ENCODE results near the gene TTC7B.
"Not testable (repeated sequence)": the region's sequence is repeated elsewhere in the genome, so short reads cannot be mapped to it uniquely, and the experiment has no call there.

The TTC7B gene, protein sequence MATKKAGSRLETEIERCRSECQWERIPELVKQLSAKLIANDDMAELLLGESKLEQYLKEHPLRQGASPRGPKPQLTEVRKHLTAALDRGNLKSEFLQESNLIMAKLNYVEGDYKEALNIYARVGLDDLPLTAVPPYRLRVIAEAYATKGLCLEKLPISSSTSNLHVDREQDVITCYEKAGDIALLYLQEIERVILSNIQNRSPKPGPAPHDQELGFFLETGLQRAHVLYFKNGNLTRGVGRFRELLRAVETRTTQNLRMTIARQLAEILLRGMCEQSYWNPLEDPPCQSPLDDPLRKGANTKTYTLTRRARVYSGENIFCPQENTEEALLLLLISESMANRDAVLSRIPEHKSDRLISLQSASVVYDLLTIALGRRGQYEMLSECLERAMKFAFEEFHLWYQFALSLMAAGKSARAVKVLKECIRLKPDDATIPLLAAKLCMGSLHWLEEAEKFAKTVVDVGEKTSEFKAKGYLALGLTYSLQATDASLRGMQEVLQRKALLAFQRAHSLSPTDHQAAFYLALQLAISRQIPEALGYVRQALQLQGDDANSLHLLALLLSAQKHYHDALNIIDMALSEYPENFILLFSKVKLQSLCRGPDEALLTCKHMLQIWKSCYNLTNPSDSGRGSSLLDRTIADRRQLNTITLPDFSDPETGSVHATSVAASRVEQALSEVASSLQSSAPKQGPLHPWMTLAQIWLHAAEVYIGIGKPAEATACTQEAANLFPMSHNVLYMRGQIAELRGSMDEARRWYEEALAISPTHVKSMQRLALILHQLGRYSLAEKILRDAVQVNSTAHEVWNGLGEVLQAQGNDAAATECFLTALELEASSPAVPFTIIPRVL

DNA sequence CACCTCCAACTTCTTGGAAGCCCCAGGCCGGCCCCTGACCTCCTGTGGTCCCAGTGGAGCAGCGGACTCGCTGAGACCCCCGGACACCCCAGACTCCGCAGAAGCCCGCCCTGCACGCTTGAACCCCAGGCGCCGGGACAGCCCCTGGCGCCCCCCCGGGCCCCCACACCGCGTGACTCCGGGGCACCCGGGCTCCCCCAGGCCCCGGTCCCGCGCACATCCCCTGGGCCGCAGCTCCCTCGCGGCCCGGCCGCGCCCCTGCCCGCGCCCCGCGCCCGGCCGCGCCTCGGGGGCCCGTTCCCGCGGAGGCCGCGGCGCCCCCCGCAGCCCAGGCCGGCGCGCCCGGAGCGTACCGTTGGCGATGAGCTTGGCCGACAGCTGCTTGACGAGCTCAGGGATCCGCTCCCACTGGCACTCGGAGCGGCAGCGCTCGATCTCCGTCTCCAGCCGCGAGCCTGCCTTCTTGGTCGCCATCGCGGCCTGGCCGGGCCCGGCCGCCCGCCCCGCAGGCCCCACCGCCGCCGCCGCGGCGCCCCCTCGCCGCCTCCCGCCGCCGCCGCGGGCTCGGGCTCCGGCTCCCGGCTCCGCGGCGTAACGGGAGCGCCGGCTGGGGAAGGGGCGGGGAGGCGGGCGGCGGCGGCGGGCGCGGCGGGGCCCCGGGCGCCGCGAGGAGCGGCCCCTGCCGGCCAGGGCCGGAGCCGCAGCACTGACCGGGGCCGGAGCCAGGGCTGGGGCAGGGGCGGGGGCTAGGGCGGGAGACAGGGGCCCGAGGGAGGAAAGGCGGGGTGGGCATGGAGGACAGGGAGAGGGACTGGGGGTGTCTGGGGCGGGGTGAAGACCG lies at the start of gene TTC7B:
Gene TTC7B, minus strand, starts transcription at position 609 of the 841 bp plus-strand sequence. Its CDS starts 135 bp downstream, at position 474.
- DNase-seq = peak; percentile 29

DNA sequence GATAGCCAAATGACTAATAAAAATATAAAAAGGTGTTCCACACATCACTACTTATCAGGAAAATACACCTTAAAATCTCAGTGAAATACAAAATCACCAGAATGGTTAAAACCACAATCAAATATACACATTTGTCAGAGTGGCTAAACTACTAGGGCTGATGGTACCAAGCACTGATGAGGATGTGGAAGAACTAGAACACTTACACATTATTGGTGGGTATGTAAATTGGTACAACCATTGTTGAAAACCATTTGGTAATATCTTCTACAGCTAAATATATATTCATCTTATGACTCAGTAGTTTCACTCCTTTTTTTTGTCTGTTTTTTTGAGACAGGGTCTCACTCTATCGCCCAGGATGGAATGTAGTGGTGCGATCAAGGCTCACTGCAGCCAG lies 48.5 kb upstream of the TTC7B start:
- no peak for DNase-seq

DNA sequence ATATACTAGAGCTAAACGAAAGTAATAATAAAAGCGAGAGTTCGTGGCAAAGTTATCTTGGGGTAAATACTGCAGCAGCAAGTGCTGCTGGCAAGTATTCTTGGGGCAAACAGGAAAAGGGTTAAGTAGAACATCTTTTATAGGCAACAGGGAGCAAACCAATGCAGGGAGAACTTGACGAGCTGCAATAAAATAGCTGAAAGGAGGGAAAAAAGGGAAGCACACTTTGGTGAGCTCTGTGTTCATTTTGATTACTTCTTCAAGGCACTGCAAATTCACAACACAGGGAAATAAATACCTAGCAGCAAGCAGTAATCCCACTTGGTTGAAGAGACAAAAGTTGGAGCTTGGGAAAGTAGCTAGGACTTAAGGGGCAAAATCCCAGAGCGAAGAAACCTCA lies 42.3 kb upstream of the TTC7B start:
- no peak for DNase-seq

DNA sequence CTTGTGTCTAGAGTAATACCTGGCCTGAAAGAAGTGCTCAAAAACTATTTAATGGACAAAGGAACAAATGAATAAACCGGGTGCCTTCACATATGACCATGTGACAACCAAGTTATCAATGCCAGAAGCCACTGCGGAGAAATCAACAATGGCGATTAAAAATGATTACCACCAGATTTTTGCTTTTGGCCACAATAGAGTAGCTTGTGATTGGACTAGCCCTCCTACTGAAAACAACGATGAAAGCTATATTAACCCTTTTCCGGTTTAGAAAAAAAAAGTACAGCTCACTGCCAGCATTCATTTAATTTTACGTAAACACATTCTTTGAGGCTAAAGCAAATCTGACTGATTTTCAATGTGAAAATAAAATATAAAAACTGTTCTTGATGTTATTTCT lies 41.6 kb upstream of the TTC7B start:
- no peak for DNase-seq

DNA sequence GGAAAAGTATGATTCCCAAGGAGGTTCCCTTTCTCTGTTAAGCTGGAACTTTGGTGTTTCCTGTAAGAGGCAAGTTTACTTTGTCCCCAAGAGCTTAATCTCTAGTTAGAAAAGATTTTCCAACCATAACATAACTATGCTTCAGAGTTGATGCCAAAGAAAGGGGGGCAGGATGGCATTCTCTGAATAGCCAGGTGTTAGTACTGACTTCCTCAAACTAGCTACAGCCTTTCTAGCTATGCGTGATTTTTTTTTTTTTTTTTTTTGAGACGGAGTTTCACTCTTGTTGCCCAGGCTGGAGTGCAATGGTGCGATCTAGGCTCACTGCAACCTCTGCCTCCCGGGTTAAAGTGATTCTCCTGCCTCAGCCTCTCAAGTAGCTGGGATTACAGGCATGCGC lies 39.9 kb upstream of the TTC7B start:
- not testable (repeated sequence) for DNase-seq

DNA sequence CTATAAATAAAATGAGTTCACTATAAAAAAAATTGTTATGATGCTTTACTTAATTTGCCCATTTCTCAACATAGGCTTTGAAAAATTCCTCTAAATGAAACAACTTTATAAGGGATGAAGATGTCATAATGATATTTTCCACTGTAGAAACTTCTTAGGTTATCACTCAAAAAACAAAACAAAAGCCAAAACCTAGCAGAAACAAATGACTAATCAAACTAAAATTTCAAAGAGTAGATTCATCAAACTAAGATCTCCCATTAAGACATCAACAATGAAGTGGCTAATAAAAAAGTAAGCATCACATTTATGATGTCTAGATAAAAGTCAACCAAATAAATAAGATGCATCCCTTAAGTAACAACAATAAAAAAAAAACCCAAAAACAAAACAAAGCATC lies 36.9 kb upstream of the TTC7B start:
- no peak for DNase-seq

DNA sequence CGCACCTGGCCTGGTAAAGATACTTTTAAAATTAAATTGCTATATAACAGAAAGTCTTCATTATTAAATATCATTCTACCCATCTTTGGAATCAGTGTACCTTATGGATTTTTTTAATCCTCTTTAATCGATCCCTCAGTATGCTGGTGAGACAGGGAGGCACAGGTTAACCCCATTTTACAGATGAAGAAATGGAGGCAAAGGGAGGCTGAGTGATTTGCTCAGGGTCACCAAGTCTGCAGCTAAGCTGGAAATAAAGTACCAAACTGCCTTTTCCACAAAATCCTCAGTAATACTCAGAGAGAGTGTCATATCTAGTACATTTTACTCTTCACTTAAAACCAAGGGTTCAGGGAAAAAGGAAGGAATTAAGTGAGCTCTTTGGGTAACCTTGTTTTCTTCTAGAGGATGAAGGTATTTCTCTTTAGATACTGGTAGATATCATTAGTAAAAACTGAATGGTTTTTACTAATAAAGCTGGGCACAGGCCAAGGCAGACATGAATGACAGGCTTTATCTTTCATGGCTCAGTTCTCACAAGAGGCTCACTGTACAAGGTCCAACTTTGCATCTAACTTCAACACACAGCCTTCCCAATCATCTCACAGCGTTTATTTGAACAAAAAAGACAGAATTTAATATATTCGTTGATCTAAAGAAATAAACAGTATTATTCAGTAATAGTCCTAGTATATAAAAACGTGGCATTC lies 35.3 kb upstream of the TTC7B start:
- DNase-seq = no peak

DNA sequence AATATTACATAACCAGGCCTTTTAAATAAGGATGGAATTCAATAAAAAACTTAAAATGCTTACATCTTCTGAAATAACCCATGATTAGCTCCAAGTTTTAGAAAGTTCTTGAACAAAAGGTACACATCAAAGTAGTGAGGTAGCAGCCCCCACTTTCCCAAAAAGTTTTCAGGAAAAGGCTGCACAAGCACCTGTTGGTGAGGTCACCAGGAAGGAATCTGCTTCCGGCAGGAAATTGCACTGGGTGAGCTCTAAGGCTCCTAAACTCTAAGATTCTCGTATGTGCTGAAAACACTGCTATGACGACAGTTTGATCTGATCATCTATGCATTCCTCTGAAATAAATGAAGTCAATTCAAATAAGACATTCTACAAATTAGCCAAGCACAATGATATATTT lies 34.3 kb upstream of the TTC7B start:
- no peak for DNase-seq

DNA sequence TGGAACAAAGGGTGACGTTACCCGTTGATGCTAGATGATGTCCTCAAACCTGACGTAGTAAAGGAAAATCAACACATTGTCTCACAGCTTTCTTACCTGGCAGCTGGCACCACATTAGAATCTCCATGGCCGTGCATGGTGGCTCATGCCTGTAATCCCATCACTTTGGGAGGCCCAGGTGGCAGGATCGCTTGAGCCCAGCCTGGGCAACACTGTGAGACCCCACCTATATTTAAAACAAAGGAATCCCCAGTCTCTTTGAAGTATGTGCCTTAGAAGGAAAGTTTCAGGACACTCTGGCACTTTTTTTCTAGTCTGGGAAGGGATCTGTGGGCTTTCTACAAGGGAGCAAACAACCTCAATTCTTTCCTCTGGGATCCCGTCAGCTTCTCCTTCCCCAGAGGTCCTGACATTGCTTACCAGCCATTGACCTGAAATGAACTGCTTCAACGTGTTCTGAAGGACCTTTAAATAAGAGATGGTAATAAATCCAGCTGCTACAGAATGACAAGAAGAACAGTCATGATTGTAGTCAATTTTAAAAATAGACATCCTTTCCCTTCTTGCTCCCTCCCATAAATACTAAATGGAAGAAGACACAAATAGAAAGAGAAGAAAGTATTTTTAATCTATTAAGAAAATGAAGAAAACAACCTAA lies 33.7 kb upstream of the TTC7B start:
- DNase-seq = no peak

DNA sequence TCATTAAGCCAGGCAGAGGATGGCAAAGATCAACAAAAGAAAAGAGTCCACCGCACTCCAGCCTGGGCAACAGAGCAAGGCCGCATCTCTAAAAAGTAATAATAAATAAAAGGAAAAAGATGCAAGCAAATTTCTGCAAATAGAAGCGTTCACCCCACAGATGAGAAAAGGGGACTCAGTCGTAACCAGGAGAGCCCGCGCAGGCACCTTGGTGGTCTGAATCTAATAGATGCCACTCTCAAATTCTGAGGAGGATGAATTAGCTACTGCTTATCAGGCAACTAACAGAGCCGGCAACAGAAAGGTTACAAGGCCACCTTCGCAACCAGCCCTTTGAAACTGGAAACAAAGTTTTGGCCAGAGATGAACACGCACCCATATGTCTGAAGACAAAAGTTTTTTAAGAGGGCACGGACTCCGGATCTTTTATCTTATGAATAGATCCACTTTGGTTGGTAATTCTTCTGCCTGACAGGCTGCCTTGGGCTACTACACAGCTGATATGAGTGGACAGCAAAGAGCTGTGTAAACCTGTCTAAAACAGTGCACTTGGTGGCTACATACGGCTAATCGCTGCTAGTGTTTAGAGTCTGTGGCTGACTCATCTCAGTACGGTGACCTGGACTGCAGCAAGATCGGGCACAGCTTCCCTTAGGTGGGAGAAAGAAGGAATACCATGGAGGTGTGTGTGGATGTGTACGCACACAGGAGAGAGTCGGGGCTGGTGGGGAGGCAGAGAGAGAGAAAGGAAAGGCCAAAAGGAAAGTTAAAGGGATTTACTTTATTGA lies 32.9 kb upstream of the TTC7B start:
- no peak for DNase-seq

DNA sequence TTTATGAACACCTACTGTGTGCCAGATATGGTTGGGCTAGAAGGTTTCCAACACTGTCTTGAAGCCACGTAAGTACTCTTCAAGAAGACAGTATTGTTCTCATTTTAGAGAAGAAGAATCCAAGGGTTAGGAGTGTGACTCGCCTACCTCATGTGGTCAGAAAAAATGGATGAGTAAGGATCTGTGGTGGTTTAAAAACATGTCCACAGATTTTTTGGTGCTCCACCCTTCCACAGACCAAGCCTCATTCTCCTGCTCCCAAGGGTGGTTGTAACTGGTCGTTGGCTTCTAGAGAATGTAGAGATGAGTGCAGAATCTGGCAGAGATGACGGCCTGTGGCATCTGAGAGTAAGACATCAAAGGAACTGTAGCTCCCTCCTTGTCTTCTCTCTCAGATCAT lies 30.3 kb upstream of the TTC7B start:
- DNase-seq = no peak

DNA sequence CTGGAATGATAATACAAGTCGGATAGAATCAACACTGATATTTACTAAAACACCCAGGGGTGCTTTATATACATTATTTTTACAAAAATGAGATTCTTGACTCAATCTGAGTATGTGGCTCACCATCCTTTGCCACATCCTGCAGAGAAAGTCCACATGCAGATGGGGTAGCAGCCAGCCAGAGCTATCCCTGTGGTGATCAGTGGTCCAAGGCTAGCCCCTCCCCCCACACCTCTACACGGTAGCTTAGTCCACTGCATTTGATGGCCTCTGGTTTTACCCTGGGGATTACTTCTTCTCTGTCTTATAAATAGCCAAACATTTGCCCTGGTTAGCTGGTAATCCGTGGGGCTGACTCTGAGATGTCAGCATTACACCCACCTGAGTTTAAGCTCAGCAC lies 28.1 kb upstream of the TTC7B start:
- DNase-seq = no peak

DNA sequence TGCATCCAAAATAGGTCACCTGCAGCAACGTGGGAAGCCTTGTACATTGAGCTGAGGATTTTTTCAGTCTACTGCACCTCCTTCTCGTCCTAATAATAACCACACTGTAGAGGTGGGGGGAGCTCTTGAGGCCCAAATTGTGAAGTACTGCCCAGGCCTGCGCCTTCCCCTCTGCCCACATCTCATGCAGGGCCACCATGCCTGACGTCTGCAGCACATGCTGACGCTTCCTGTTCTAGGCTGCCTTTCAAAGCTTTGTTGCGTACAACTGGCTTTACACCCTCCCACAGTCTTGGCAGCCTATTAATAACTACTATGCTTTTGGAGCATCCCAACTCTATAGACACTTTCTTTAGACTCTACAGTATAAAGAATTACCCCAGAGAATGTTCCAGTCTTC lies 26.5 kb upstream of the TTC7B start:
- no peak for DNase-seq

DNA sequence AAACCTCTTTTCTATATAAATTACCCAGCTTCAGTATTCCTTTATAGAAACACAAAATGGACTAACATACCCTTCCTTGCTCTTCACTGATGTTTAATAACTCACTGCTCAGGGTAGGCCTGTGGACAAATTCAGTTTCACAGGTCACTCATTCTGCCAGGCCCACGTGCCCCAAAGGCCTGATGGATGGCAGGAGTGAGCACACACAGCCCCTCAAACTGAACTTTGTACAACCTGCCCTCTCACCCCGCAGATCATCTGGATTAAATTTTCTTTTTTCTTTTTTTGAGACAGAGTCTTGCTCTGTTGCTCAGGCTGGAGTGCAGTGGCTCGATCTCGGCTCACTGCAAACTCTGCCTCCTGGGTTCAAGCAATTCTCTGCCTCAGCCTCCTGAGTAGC lies 24.4 kb upstream of the TTC7B start:
- DNase-seq = not testable (repeated sequence)

DNA sequence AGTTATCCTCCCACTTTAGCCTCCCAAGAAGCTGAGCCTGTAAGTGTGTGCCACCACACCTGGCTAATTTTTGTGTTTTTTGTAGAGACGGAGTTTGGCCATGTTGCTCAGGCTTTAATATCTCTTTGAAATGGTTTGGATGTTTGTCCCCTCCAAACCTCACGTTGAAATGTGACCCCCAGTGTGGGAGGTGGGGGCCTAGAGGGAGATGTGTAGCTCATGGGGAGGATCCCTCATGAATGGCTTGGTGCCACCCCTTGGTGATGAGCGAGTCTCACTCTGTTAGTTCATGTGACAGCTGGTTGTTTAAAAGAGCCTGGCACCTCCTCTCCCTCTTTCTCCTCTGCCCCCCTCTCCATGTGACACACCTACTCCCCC lies 23.6 kb upstream of the TTC7B start:
- no peak for DNase-seq

DNA sequence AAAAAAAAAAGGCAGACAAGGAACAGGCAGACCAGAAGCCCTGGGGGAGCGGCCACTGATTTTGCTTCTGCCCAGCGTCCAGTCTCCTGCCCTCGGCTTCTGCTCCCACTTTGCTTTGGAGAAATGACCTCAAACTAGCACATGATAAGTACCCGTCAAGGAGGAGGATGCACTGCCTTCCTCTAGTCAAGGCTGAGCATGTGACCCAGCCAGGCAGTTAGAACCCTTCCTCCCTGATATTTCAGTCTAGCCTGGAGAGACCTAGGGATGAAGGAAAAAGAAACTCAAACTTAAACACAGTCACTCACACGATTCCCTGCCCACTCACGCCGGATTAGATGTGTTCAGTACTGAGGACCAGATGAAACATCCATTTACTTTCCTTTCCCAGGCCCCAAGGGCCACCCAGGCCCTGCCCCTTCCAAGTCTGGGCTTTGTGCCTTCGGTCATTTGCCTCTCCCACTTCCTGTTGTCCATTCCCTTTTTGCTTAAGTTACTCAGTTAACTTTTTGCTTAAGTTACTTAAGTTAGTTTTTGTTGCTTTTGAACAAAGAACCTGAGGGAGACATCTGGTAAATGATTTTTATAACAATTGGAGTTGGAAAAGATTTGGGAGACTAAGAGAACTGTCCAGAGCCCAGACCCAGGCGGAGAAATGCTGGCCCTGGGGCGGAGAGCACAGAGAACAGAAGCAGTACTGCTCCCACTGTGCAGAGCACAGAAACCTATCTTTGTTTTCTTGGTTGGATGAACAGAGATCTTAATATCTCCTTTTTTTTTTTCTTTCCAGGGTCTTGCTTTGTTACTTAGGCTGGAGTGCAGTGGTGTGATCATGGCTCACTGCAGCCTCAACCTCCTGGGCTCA lies 23.0 kb upstream of the TTC7B start:
- no peak for DNase-seq

DNA sequence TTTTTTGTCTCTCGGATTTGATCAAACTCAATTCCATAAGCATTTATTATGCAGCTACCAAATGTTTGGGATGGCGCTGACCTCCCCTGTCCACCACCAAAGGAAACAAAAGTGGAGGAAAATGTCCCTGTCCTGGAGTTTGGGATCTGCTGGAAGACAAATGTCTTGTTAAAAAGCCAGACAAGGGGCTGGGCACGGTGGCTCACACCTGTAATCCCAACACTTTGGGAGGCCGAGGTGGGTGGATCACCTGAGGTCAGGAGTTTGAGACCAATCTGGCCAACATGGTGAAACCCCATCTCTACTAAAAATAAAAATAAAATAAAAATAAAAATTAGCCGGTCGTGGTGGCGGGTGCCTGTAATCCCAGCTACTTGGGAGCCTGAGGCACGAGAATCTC lies 22.3 kb upstream of the TTC7B start:
- DNase-seq = not testable (repeated sequence)

DNA sequence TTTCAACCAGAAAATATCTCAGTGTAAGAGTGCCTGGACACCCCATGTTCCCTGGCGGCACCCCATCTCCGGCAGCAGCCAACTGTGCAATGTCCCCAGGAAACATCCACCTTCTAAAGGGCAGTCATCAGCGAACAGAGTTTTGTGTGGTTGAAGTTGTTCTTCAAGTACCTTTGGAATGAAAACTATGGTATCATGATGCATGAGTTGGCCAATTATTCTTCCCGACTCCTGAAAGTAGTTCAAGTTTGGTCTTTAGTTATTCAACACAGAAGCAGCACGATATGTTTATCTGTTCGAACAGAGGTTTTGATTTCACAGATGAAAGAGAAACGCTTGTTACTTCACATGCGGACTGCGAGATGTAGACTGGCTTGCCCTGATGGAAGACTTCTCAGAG lies 21.1 kb upstream of the TTC7B start:
- DNase-seq = no peak

DNA sequence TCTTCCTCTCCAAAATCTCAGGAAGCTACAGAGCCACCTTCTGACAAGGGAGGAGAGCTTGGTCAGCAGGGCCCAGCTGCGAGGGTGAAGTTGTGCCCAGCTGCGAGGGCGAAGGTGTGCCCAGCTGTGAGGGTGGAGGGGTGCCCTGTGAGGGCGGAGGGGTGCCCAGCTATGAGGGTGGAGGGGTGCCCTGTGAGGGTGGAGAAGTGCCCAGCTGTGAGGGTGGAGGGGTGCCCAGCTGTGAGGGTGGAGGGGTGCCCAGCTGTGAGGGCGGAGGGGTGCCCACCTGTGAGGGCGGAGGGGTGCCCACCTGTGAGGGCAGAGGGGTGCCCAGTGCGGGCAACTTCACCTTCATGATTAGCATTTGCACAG lies 20.4 kb upstream of the TTC7B start:
- DNase-seq = no peak

DNA sequence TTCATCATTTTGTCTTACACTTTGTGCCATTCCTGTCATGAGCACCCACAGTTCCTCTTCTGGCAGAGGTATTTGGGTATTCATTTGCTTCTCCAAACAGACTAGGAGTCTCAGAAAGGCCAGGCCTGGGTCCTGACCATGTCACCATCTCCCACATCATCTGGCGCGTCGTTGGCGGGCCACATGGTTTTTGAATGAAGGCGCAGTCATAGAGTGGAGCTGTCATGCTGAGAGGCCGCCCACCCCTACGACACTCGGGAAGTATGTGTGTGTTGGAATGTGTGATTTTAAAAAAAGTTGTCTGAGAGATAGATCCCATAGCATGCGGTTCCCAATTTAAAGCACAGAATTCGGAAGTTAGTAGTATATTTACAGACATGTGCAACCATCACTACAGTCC lies 15.6 kb upstream of the TTC7B start:
- no peak for DNase-seq
